ENCODE results near the gene CCDC24.

DNA sequence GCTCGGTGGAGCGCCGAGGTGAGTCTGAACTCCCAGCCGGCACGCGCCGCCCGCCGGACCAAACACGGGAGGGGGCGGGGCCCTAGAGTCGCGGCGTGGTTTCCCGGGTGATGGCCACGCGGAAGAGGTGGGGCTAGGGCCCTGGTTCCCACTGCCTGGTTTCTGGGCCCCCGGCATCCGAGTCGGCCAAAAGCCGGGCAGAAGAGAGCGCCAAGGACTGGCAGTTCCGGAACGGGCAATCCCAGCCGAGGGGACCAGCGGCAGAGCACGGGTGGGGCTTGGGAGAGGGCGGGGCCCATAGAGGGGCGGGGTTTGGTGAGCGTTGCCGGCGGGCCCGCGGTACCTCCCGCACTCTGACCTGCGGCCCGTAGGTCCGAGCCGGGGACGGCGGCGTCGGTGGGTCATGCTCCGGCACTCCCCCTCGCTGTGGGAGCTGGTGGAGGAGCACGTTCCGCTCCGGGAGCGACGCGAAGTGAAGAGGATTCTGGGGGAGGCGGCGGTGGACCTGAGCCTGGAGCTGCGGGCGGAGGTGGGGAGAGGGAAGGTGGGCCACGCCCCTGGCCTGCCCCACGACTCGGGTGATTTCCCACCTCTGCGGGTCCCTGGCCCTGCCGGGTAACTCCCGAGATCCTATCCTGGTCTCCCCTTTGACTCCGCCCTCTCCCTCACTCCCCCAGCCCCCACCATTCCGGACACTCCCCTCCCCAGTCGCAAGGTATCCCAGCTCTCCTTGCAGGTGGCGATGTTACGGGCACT lies at the start of gene CCDC24:
- TF ChIP-seq ZNF699 (CRISPR knock-in tag; IDR thresholded peaks at IDR 0.05; ENCODE audit: insufficient replicate concordance), result no peak
- TF ChIP-seq PTBP1 (IDR thresholded peaks at IDR 0.05; ENCODE audit: low read depth, low read length), result 0 out of 2 replicates have a peak, but pooled peaks have one; percentile 44
- TF ChIP-seq ETV5 (CRISPR knock-in tag; IDR thresholded peaks at IDR 0.05; ENCODE audit: low read depth), result peak; percentile 48; the same call in 1 of the 2 replicates
- TF ChIP-seq SRSF1 (IDR thresholded peaks at IDR 0.05; ENCODE audit: low read depth, low read length), result peak; percentile 87; the same call in 1 of the 2 replicates
- no peak for TF ChIP-seq RBM39 (optimal IDR thresholded peaks at IDR 0.05; ENCODE audit: low read depth, low read length)
- no peak for TF ChIP-seq MYBL2 (IDR thresholded peaks at IDR 0.05; ENCODE audit: low read depth)
- no peak for TF ChIP-seq MYBL2 (CRISPR knock-in tag; IDR thresholded peaks at IDR 0.05; ENCODE audit: borderline replicate concordance)
- TF ChIP-seq SNRNP70 (optimal IDR thresholded peaks at IDR 0.05; ENCODE audit: low read depth, low read length), result no peak
- peak; percentile 90 for TF ChIP-seq MXI1 (IDR thresholded peaks at IDR 0.05; ENCODE audit: low read depth, low read length)
- TF ChIP-seq ZNF384 (IDR thresholded peaks at IDR 0.05; ENCODE audit: low read depth, low read length), result no peak
- peak in 1 of 2 experiments; percentile 42; a peak in 3 of 4 replicates for TF ChIP-seq NRF1 (conservative IDR thresholded peaks at IDR 0.05 in 1 of 2, IDR thresholded peaks at IDR 0.05 in 1 of 2)
- peak; percentile 84 for TF ChIP-seq EP400 (IDR thresholded peaks at IDR 0.05)
- TF ChIP-seq NFYB (IDR thresholded peaks at IDR 0.05; ENCODE audit: extremely low read depth, insufficient read length), result no peak
- TF ChIP-seq, protein P1, sequence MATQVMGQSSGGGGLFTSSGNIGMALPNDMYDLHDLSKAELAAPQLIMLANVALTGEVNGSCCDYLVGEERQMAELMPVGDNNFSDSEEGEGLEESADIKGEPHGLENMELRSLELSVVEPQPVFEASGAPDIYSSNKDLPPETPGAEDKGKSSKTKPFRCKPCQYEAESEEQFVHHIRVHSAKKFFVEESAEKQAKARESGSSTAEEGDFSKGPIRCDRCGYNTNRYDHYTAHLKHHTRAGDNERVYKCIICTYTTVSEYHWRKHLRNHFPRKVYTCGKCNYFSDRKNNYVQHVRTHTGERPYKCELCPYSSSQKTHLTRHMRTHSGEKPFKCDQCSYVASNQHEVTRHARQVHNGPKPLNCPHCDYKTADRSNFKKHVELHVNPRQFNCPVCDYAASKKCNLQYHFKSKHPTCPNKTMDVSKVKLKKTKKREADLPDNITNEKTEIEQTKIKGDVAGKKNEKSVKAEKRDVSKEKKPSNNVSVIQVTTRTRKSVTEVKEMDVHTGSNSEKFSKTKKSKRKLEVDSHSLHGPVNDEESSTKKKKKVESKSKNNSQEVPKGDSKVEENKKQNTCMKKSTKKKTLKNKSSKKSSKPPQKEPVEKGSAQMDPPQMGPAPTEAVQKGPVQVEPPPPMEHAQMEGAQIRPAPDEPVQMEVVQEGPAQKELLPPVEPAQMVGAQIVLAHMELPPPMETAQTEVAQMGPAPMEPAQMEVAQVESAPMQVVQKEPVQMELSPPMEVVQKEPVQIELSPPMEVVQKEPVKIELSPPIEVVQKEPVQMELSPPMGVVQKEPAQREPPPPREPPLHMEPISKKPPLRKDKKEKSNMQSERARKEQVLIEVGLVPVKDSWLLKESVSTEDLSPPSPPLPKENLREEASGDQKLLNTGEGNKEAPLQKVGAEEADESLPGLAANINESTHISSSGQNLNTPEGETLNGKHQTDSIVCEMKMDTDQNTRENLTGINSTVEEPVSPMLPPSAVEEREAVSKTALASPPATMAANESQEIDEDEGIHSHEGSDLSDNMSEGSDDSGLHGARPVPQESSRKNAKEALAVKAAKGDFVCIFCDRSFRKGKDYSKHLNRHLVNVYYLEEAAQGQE (IDR thresholded peaks at IDR 0.05; ENCODE audit: borderline replicate concordance), result peak; percentile 51
- TF ChIP-seq, protein P1 (CRISPR knock-in tag; IDR thresholded peaks at IDR 0.05; ENCODE audit: low read depth), result peak; percentile 74; the same call in 1 of the 2 replicates
